GM10847 (cell line): ENCODE data around the gene SIGLEC7.

ENCODE experiments used
- POLR2A ChIP-seq: IDR thresholded peaks from 2 replicates; pipeline ENCODE4 v1.6.1; 2011; ENCODE audit not compliant: insufficient read length; ENCODE audit errors: extremely low read depth

SIGLEC7 gene

GRCh38 chr19:51145916-51146493 lies 3.9 kb downstream of the SIGLEC7 start:
- no peak for TF ChIP-seq POLR2A

- TF ChIP-seq POLR2A = no peak
Observed at GRCh38 chr19:51146751-51147150, 4.7 kb downstream of the SIGLEC7 start.

GRCh38 chr19:51147663-51148062 lies 5.6 kb downstream of the SIGLEC7 start:
- no peak for TF ChIP-seq POLR2A

- TF ChIP-seq POLR2A = no peak
Observed at GRCh38 chr19:51148580-51148979, 6.5 kb downstream of the SIGLEC7 start.

GRCh38 chr19:51150627-51151026 lies 8.5 kb downstream of the SIGLEC7 start:
- no peak for TF ChIP-seq POLR2A

- no peak for TF ChIP-seq POLR2A
Observed at GRCh38 chr19:51156710-51157109, 14.6 kb downstream of the SIGLEC7 start.

GRCh38 chr19:51157265-51157664 lies 15.2 kb downstream of the SIGLEC7 start:
- TF ChIP-seq POLR2A = no peak

GRCh38 chr19:51158474-51159129 lies 16.5 kb downstream of the SIGLEC7 start:
- no peak for TF ChIP-seq POLR2A

GRCh38 chr19:51159656-51160055 lies 17.6 kb downstream of the SIGLEC7 start:
- TF ChIP-seq POLR2A = no peak

- no peak for TF ChIP-seq POLR2A
Observed at GRCh38 chr19:51161266-51161665, 19.2 kb downstream of the SIGLEC7 start.

GRCh38 chr19:51161867-51162496 lies 19.9 kb downstream of the SIGLEC7 start:
- no peak for TF ChIP-seq POLR2A

GRCh38 chr19:51163257-51163656 lies 21.2 kb downstream of the SIGLEC7 start:
- no peak for TF ChIP-seq POLR2A

GRCh38 chr19:51164215-51164614 lies 22.1 kb downstream of the SIGLEC7 start:
- no peak for TF ChIP-seq POLR2A

- no peak for TF ChIP-seq POLR2A
Observed at GRCh38 chr19:51166846-51167490, 24.9 kb downstream of the SIGLEC7 start.

GRCh38 chr19:51168564-51169282 lies 26.6 kb downstream of the SIGLEC7 start:
- TF ChIP-seq POLR2A = no peak
